DMS53 (cell line): ENCODE measurements around the gene RELA.
A peak's percentile ranks its signal among the peaks of the same experiment; 100 is the strongest.
"Not testable (repeated sequence)": the region's sequence is repeated elsewhere in the genome, so short reads cannot be mapped to it uniquely, and the experiment has no call there.

Source experiments
- DNase-seq: peaks from one replicate; lab custom pipeline; 2025; lab: John Stamatoyannopoulos, UW

The RELA gene

GRCh38 chr11:65648997-65649493, 13.7 kb downstream of the RELA start:
- no peak for DNase-seq

DNA sequence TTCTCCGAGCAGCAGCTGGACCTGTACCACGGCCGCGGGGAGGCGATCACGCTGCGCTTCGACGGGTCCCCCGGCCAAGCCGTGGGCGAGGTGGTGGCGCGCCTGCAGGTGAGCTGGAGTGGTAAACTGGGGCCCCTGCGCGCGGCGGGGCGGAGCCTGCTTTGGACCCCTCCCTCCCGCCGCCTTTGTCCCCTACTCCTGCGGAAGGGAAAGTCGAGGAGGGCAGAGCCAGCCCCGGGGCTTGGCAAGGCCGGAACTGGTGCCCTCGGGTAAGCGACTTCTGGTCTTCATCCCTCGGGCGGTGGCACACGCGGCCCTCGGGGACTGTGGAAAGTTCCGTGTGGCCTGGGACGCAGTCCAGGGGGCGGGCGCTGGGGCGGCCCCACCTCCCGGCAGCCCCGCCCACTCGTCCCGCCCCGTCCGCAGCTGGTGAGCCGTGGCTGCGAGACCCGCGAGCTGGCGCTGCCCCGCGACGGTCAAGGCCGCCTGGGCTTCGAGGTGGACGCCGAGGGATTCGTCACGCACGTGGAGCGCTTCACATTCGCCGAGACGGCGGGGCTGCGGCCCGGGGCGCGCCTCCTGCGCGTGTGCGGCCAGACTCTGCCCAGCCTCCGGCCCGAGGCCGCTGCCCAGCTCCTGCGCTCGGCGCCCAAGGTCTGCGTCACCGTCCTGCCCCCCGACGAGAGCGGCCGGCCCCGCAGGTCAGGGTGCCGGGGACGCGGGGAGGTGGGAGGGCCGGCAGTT, 15.6 kb downstream of the RELA start:
- peak; percentile 82 for DNase-seq

DNA sequence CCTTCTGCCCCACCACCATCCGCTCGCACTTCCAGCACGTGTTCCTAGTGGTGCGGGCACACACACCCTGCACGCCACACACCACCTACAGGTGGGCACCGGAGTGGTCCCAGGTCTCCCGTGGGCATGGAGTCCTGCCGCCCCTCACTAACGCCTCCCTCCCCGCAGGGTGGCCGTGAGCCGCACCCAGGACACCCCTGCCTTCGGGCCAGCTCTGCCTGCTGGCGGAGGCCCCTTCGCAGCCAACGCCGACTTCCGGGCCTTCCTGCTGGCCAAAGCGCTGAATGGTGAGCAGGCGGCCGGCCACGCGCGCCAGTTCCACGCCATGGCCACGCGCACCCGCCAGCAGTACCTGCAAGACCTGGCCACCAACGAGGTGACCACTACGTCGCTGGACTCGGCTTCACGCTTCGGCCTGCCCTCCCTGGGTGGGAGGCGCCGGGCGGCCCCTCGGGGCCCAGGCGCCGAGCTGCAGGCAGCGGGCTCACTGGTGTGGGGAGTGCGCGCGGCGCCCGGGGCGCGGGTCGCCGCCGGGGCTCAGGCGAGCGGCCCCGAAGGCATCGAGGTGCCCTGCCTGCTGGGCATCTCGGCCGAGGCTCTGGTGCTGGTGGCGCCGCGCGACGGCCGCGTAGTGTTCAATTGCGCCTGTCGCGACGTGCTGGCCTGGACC, 16.3 kb downstream of the RELA start:
- no peak for DNase-seq

- no peak for DNase-seq
These were observed 17.0 kb downstream of the RELA start for GRCh38 chr11:65645710-65646109.

- no peak for DNase-seq
These were observed 17.9 kb downstream of the RELA start for GRCh38 chr11:65644837-65645236.

- DNase-seq = peak; percentile 30
These were observed 18.7 kb downstream of the RELA start for GRCh38 chr11:65643971-65644370.

GRCh38 chr11:65642014-65642671, 20.6 kb downstream of the RELA start:
- no peak for DNase-seq

DNA sequence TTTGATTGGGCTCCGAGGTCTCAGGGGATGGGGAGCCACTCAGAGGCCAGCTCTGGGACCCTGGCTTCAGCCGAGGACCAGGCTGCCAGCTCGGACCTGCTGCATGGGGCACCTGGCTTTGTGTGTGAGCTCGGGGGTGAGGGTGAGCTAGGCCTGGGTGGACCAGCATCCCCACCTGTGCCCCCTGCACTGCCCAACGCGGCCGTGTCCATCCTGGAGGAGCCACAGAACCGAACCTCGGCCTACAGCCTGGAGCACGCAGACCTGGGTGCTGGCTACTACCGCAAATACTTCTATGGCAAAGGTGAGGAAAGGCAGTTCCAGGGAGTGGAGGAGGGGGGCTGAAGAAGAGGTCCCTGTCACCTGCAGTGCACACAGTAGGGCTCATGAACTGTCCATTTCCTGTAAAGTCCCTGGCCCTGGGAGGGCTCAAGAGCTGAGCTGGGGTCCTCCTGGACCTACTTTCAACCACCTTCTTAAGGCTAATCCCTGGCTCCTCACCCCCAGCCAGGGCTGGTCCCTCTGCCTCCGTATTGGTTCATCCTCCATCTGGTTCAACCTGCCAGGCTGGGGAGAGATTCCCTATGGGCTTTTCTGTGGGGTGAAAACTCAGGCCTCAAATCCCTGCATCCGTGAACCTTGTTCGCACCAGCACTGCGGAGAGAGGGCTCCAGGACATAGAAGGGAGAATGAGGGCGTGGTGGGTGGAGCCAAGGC, 21.3 kb downstream of the RELA start:
- no peak for DNase-seq

DNA sequence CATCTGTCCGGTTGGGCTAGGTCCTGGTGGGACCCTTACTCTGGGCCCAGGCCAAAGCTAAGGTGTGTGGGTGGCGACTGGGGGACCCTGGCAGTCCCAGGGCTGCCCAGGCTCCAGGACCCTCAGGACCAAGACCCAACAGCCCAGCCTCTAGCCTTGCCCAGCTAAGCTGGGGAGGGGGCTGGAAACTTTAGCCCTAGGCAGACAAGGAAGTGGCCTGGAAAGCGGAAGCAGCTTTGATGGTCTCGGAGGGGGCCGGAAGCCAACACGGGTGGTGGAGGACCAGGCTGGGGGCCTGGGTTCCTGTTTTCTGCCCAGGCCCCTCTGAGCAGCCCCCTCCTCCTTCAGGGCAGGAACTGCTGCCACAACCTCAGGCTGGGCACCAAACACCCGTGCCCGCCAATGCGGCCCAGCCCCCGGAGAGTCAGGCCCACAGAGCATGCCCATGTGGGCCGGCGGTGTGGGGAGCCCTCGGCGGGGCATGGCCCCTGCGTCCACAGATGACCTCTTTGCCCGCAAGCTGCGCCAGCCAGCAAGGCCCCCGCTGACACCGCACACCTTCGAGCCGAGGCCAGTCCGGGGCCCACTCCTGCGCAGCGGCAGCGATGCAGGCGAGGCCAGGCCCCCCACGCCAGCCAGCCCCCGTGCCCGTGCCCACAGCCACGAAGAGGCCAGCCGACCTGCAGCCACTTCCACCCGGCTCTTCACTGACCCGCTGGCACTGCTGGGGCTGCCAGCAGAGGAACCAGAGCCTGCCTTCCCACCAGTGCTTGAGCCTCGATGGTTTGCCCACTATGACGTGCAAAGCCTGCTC, 22.0 kb downstream of the RELA start:
- DNase-seq = no peak

DNA sequence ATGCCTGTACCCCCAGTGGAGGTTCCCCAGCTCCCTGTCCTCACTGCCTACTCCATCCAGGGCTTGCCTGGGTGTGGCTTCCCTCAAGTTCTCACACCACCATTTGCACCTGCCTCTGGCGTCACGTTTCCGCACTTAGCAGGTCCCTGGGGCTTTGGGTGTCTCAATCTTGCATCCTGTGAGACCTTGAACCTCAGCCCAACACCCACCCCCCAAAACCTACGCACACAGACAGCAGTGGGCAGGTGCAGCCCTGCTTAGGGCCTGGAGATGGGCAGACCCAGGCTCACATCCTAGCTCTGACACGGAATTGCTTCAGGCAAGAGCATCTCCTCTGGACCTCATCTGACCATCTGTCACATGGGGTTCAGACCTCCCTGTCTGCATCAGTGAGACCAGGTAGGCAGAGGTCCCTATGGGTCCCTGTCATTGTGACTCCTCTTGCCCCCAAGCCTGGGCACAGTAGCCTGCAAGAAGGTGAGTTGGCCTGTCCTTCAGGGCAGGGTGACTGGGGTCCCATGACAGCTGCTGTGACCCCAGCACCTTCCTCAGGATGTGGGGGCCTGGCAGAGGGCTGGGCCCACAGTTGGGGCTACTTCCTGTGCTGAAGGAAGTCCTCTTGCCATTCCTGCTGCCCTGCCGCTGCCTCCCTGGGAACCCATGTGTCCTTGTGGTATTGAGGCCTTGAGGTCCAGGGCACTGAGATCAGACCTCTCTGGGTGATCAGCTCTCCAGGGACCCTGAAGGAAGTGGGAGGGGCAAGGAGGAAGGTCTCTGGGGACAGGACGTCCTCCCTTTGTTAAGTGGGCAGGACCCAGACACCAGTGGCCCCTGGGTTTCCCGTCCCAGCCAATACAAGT, 22.9 kb downstream of the RELA start:
- no peak for DNase-seq

GRCh38 chr11:65639228-65639597, 23.5 kb downstream of the RELA start:
- not testable (repeated sequence) for DNase-seq

GRCh38 chr11:65637794-65638419, 24.8 kb downstream of the RELA start, which contains the start of gene SIPA1:
SIPA1 (plus strand) TSS chr11:65638101; CDS start chr11:65640922, 2,821 bp downstream.
- DNase-seq = peak; percentile 92

GRCh38 chr11:65637032-65637557, 25.6 kb downstream of the RELA start:
- no peak for DNase-seq

GRCh38 chr11:65636108-65637031, 26.3 kb downstream of the RELA start:
- DNase-seq = no peak

DNA sequence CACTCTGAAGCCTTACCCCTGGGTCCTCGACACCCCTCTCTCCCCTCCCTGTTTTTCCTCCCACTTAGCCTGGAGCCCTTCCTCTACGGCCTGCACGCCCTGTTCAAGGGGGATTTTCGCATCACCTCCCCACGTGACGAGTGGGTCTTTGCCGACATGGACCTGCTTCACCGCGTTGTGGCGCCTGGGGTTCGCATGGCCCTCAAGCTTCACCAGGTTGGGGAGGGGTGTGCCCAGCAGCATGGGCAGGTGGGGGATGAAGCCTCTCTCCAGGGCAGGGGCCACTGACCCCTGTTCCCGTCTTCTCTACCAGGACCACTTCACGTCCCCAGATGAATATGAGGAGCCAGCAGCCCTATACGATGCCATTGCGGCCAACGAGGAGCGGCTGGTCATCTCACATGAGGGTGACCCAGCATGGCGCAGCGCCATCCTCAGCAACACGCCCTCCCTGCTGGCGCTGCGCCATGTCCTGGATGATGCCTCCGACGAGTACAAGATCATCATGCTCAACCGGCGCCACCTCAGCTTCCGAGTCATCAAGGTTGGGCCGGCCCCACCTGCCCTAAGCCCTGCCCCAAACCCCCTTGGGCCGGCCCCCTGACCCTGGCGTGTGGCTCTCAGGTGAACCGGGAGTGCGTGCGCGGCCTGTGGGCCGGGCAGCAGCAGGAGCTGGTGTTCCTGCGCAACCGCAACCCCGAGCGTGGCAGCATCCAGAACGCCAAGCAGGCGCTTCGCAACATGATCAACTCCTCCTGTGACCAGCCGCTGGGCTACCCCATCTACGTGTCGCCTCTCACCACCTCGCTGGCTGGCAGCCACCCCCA, 27.6 kb downstream of the RELA start:
- DNase-seq = no peak

DNA sequence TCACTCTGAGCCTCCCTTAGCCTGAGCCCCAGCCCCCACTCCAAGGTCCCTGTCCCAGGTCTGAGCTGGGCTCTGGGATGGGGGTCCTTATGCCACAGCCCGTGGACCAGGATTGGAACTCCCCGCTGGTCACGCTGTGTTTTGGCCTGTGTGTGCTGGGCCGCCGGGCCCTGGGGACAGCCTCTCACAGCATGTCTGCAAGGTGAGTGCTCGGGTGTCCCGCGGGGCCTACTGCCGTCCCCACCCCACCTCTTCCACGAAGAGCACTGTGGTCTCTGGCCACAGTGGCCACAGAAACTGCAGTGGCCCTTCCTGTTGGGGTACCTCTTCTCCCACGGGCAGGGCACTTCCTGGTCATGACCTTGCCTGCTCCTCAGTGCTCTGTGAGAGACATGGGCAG, 28.3 kb downstream of the RELA start:
- DNase-seq = no peak

DNA sequence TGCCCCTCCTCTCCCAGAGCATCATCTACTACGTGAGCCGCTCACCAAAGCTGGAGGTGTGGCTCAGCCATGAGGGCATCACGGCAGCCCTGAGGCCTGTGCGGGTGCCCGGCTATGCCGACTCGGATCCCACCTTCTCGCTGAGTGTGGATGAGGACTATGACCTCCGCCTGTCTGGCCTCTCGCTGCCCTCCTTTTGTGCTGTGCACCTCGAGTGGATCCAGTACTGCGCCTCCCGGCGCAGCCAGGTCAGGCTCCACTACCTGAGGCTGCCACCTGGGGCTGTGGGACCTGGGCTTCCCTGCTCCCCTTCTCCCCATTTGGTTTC, 28.6 kb downstream of the RELA start:
- DNase-seq = no peak
